Measurements from ENCODE around the gene NUMA1. TPM values are rescaled to one million over a fixed set of nuclear protein-coding genes. Genes with fewer than 3 reads are reported as not detected.

Gene NUMA1
- total and polyA plus RNA-seq, 9 of the 15 experiments (the other 6 are each of a cell fraction or from before 2014, with no cell fraction given): 4.1 to 104 (median 51.2) TPM

DNA sequence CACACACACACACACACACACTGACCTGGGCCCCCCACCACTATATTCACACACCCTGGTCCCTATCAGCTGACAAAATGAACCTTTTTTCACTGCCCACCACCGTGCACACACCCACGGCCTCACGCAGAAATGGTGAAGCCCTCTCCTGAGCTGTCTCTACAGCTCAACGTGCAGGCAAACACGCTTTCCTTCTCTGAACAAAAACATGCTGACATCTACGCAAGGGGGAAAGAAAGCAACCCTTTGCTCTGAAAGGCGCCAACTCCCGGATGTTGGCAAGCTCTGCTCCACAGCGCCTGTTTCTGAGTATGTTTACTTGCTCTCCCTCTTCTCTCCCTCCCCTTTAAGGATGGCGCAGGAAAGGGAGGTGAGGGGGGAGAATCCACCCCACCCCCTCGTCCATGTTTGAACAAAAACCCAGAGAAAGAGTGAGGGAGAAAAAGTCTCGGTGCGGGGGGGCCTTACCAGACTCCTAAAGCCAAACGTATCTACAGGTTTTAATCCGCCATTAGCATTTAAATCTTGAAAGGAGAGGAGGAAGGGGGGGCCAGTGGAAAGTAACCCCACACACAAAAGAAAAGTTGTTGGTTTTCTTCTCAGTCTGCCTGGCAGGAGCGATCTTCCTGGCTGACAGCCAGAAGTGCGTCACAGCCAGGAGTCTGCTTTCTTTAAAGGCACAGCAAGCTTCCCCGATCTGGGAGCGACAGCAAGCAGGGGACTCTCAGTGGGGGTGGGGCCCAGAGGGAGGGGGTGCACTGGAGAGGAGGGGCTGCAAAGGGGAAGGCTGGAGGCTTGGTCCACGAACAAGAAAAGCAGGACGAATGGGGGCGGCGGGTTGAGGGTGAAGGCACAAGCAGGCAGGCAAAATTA lies 39.6 kb downstream of the NUMA1 start (continued):
- TF ChIP-seq SMAD4 (CRISPR knock-in tag; conservative IDR thresholded peaks at IDR 0.05): 0 out of 2 replicates have a peak, but pooled peaks have one; percentile 26
- TF ChIP-seq FOXP4 (CRISPR knock-in tag; IDR thresholded peaks at IDR 0.05; ENCODE audit: borderline replicate concordance): no peak
- TF ChIP-seq SLC30A9 (CRISPR knock-in tag; IDR thresholded peaks at IDR 0.05): no peak
- no peak for TF ChIP-seq RBM15 (IDR thresholded peaks at IDR 0.05; ENCODE audit: insufficient read depth, low read length)
- TF ChIP-seq GABPA (tag; conservative IDR thresholded peaks at IDR 0.05; ENCODE audit: low read depth): 0 out of 2 replicates have a peak, but pooled peaks have one; percentile 24
- TF ChIP-seq PHB (CRISPR knock-in tag; IDR thresholded peaks at IDR 0.05): no peak
- TF ChIP-seq ZHX1 (conservative IDR thresholded peaks at IDR 0.05; ENCODE audit: low read length): no peak
- no peak for TF ChIP-seq SMARCE1 (IDR thresholded peaks at IDR 0.05)
- no peak for TF ChIP-seq HDAC8 (tag; IDR thresholded peaks at IDR 0.05)
- TF ChIP-seq SNIP1 (IDR thresholded peaks at IDR 0.05; ENCODE audit: low read depth): no peak
- TF ChIP-seq, protein P1, sequence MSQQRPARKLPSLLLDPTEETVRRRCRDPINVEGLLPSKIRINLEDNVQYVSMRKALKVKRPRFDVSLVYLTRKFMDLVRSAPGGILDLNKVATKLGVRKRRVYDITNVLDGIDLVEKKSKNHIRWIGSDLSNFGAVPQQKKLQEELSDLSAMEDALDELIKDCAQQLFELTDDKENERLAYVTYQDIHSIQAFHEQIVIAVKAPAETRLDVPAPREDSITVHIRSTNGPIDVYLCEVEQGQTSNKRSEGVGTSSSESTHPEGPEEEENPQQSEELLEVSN (IDR thresholded peaks at IDR 0.05; ENCODE audit: borderline replicate concordance in 1 of 2, extremely low read depth in 1 of 2, insufficient read depth in 1 of 2, insufficient read length in 1 of 2, low read depth in 1 of 2, low read length in 1 of 2, poor library complexity in 1 of 2, severe bottlenecking in 1 of 2): no peak
- no peak for TF ChIP-seq MYBL2 (IDR thresholded peaks at IDR 0.05; ENCODE audit: low read depth)
- TF ChIP-seq MYBL2 (CRISPR knock-in tag; IDR thresholded peaks at IDR 0.05; ENCODE audit: borderline replicate concordance): no peak
- TF ChIP-seq NBN (IDR thresholded peaks at IDR 0.05; ENCODE audit: low read depth): peak; percentile 50; the same call in 1 of the 2 replicates
- no peak for TF ChIP-seq MLX (CRISPR knock-in tag; conservative IDR thresholded peaks at IDR 0.05)
- TF ChIP-seq ZKSCAN1 (IDR thresholded peaks at IDR 0.05; ENCODE audit: low read depth, low read length): 0 out of 2 replicates have a peak, but pooled peaks have one; percentile 30
- TF ChIP-seq OTX1 (CRISPR knock-in tag; IDR thresholded peaks at IDR 0.05): 0 out of 2 replicates have a peak, but pooled peaks have one; percentile 34
- no peak for TF ChIP-seq GABPB2 (CRISPR knock-in tag; conservative IDR thresholded peaks at IDR 0.05)
- TF ChIP-seq NFXL1 (CRISPR knock-in tag; IDR thresholded peaks at IDR 0.05): no peak
- no peak for TF ChIP-seq TSC22D4 (tag; IDR thresholded peaks at IDR 0.05)
- no peak for TF ChIP-seq ZSCAN32 (CRISPR knock-in tag; IDR thresholded peaks at IDR 0.05)

Measured in K562 (cell line).